ENCODE measurements around the gene SRGAP2C.
"Not testable (repeated sequence)": the region's sequence is repeated elsewhere in the genome, so short reads cannot be mapped to it uniquely, and the experiment has no call there.

GRCh38 chr1:121271143-121271715 is 86.5 kb downstream of the SRGAP2C start:
- not testable (repeated sequence) for TF ChIP-seq POLR2AphosphoS5 (IDR thresholded peaks at IDR 0.05; ENCODE audit: low read depth, low read length); CHD2 (IDR thresholded peaks at IDR 0.05; ENCODE audit: low read depth, low read length); GABPA (IDR thresholded peaks at IDR 0.05; ENCODE audit: low read depth, low read length); GABPA (CRISPR knock-in tag; IDR thresholded peaks at IDR 0.05; ENCODE audit: low read depth); KDM1A (CRISPR knock-in tag; IDR thresholded peaks at IDR 0.05); CTCF (CRISPR knock-in tag; IDR thresholded peaks at IDR 0.05)
